SK-N-SH (cell line): ENCODE results near the gene ASTN2. TPM values are rescaled to one million over a fixed set of nuclear protein-coding genes. Genes with fewer than 3 reads are reported as not detected.

Experiments used
- CTCF ChIA-PET: fragments of 300-600, 350-600 bp; formaldehyde crosslinking; extraction: SDS; loops from one replicate; lab custom pipeline; 2021; lab: Yijun Ruan, JAX
- POLR2A ChIA-PET: fragments of 350-600 bp; sonication (Branson Sonifier 250); formaldehyde crosslinking; extraction: SDS; loops from one replicate; lab custom pipeline; 2020; ENCODE audit warnings: antibody characterized with exemption, inconsistent platforms; lab: Yijun Ruan, JAX
- DNase-seq: peaks from one replicate; pipeline ENCODE4 v3.0.0; 2012
- H2AFZ ChIP-seq: fragments of 200-600 bp; sonication (generic); 2 replicates; pipeline ENCODE4 v1.8.1; 2016; ENCODE audit warnings: antibody characterized with exemption, mild to moderate bottlenecking, low read depth
- H3F3A ChIP-seq: fragments of 200-600 bp; sonication (generic); replicated peaks from 2 replicates; pipeline ENCODE3; 2016; ENCODE audit warnings: antibody characterized with exemption, mild to moderate bottlenecking; ENCODE audit not compliant: insufficient read depth
- H3K27ac ChIP-seq, 2 experiments: fragments of 200-500 bp in 1 of 2; fragments of 200-600 bp in 1 of 2; sonication (Bioruptor generic) in 1 of 2; sonication (generic), shearing (Covaris generic) in 1 of 2; 2 replicates each; pipeline versions ENCODE4 v1.5.1 to v1.6.1; 2014 to 2016; ENCODE audit warnings: low read depth in 2 of 2, inconsistent platforms in 1 of 2, low read length in 1 of 2, mild to moderate bottlenecking in 1 of 2, mixed read lengths in 1 of 2
- H3K27me3 ChIP-seq: fragments of 200-600 bp; sonication (generic), shearing (Covaris generic); 2 replicates; pipeline ENCODE4 v1.6.1; 2016; ENCODE audit warnings: mixed run types; ENCODE audit not compliant: insufficient read depth
- H3K36me3 ChIP-seq, 2 experiments: fragments of 200-500 bp in 1 of 2; fragments of 200-600 bp in 1 of 2; sonication (Bioruptor generic) in 1 of 2; sonication (generic) in 1 of 2; replicated peaks in 1 of 2; 2 replicates each; pipeline versions ENCODE3 to v1.5.1; 2014 to 2016; ENCODE audit warnings: low read length in 1 of 2, mild to moderate bottlenecking in 1 of 2; ENCODE audit not compliant: insufficient read depth in 2 of 2, control insufficient read depth in 1 of 2
- H3K4me1 ChIP-seq, 2 experiments: fragments of 200-500 bp in 1 of 2; fragments of 200-600 bp in 1 of 2; sonication (Bioruptor generic) in 1 of 2; sonication (generic), shearing (Covaris generic) in 1 of 2; 2 replicates each; pipeline versions ENCODE4 v1.5.1 to v1.6.1; 2014 to 2016; ENCODE audit warnings: low read depth in 1 of 2, low read length in 1 of 2, mixed run types in 1 of 2; ENCODE audit not compliant: insufficient read depth in 2 of 2, control insufficient read depth in 1 of 2
- H3K4me2 ChIP-seq: fragments of 200-600 bp; sonication (generic), shearing (Covaris generic); 2 replicates; pipeline ENCODE4 v1.6.1; 2017; ENCODE audit warnings: mixed run types
- H3K4me3 ChIP-seq, 2 experiments: fragments of 200-500 bp in 1 of 2; fragments of 200-600 bp in 1 of 2; sonication (Bioruptor generic) in 1 of 2; sonication (generic), shearing (Covaris generic) in 1 of 2; 2 replicates each; pipeline versions ENCODE4 v1.5.1 to v1.8.1; 2014 to 2016; ENCODE audit warnings: low read depth in 2 of 2, inconsistent platforms in 1 of 2, low read length in 1 of 2, mild to moderate bottlenecking in 1 of 2, mixed read lengths in 1 of 2, moderate library complexity in 1 of 2
- H3K79me2 ChIP-seq: fragments of 200-600 bp; sonication (generic); 2 replicates; pipeline ENCODE4 v1.8.1; 2017; ENCODE audit warnings: mild to moderate bottlenecking; ENCODE audit not compliant: insufficient read depth
- H3K9ac ChIP-seq: fragments of 200-600 bp; sonication (generic); 2 replicates; pipeline ENCODE4 v1.6.1; 2017; ENCODE audit warnings: mixed run types
- H3K9me2 ChIP-seq: fragments of 200-600 bp; sonication (generic); 2 replicates; pipeline ENCODE4 v1.6.1; 2017; ENCODE audit warnings: mixed run types
- H3K9me3 ChIP-seq: fragments of 200-600 bp; sonication (generic); 2 replicates; pipeline ENCODE4 v1.6.1; 2017; ENCODE audit warnings: mixed run types, mild to moderate bottlenecking, moderate library complexity
- H4K20me1 ChIP-seq: fragments of 200-600 bp; sonication (generic); 2 replicates; pipeline ENCODE4 v1.6.1; 2017; ENCODE audit warnings: mild to moderate bottlenecking, mixed run types; ENCODE audit not compliant: insufficient read depth
- CHD2 ChIP-seq: fragments of 150-350 bp; IDR thresholded peaks from 2 replicates; pipeline ENCODE4 v1.6.1; 2018; ENCODE audit warnings: low read length; ENCODE audit not compliant: partially characterized antibody
- ELF1 ChIP-seq: IDR thresholded peaks from 2 replicates; pipeline ENCODE4 v1.4.0; 2012
- EP300 ChIP-seq, 2 experiments: IDR thresholded peaks; 2 replicates each; pipeline versions ENCODE4 v1.4.0 to v1.6.1; 2012; ENCODE audit warnings: borderline replicate concordance in 1 of 2, low read depth in 1 of 2, low read length in 1 of 2
- FOXJ3 ChIP-seq: sonication (generic); formaldehyde crosslinking; IDR thresholded peaks from 2 replicates; pipeline ENCODE4 v1.5.1; 2020; ENCODE audit warnings: mild to moderate bottlenecking, missing genetic modification reagents
- FOXM1 ChIP-seq: IDR thresholded peaks from 2 replicates; pipeline ENCODE4 v1.4.0; 2012; ENCODE audit warnings: low read depth, mild to moderate bottlenecking
- GABPA ChIP-seq: IDR thresholded peaks from 2 replicates; pipeline ENCODE4 v1.4.0; 2012; ENCODE audit warnings: low read depth, mild to moderate bottlenecking
- GATA2 ChIP-seq: sonication (generic); formaldehyde crosslinking; IDR thresholded peaks from 2 replicates; pipeline ENCODE4 v1.5.0; 2020; ENCODE audit warnings: mild to moderate bottlenecking, missing genetic modification reagents
- JUND ChIP-seq: IDR thresholded peaks from 2 replicates; pipeline ENCODE4 v1.4.0; 2012
- MEF2A ChIP-seq: IDR thresholded peaks from 2 replicates; pipeline ENCODE4 v1.4.0; 2012; ENCODE audit warnings: low read depth, borderline replicate concordance
- MXI1 ChIP-seq: IDR thresholded peaks from 2 replicates; pipeline ENCODE4 v1.6.1; 2012; ENCODE audit warnings: mild to moderate bottlenecking, low read depth, low read length, improper control_type of control experiment
- NFIC ChIP-seq: IDR thresholded peaks from 2 replicates; pipeline ENCODE4 v1.4.0; 2012; ENCODE audit warnings: borderline replicate concordance
- NRF1 ChIP-seq: IDR thresholded peaks from 2 replicates; pipeline ENCODE4 v1.6.1; 2012; ENCODE audit warnings: low read depth, mild to moderate bottlenecking, low read length
- POLR2AphosphoS5 ChIP-seq: IDR thresholded peaks from 2 replicates; pipeline ENCODE4 v1.6.1; 2012; ENCODE audit warnings: low read depth, low read length
- RAD21 ChIP-seq: IDR thresholded peaks from 2 replicates; pipeline ENCODE4 v1.6.1; 2012; ENCODE audit warnings: mild to moderate bottlenecking, low read length
- RFX5 ChIP-seq: IDR thresholded peaks from 2 replicates; pipeline ENCODE4 v1.6.1; 2012; ENCODE audit warnings: mild to moderate bottlenecking, improper control_type of control experiment, low read length
- RXRA ChIP-seq: IDR thresholded peaks from 2 replicates; pipeline ENCODE4 v1.4.0; 2012; ENCODE audit warnings: low read depth, mild to moderate bottlenecking, borderline replicate concordance
- TAF1 ChIP-seq: IDR thresholded peaks from 2 replicates; pipeline ENCODE4 v1.6.1; 2012; ENCODE audit warnings: low read depth, mild to moderate bottlenecking, low read length, moderate library complexity, borderline replicate concordance
- WGBS: methylation state at CpG from one replicate; pipeline ENCODE4 v1.1.6; 2017; ENCODE audit warnings: low lambda C conversion rate; 5-methylcytosine and 5-hydroxymethylcytosine counted together
- polyA plus RNA-seq, 3 experiments: library from polyadenylated mRNA; depleted of rRNA; stranded (reverse); fragments of >200 nt; gene quantifications; 2 replicates each; pipeline ENCODE4 v1.2.3, GENCODE V29; 2012
- TF ChIP-seq, protein P1 (sequence below): IDR thresholded peaks from 2 replicates; pipeline ENCODE4; 2012
- TF ChIP-seq, protein P2 (sequence below): fragments of 150-350 bp; IDR thresholded peaks from 2 replicates; pipeline ENCODE4 v1.6.1; 2016; ENCODE audit warnings: mild to moderate bottlenecking, low read depth, low read length
- TF ChIP-seq, protein P3 (sequence below): IDR thresholded peaks from 2 replicates; pipeline ENCODE4 v1.4.0; 2012; ENCODE audit warnings: low read depth, borderline replicate concordance
- TF ChIP-seq, protein P4 (sequence below): fragments of 200-600 bp; sonication (generic); IDR thresholded peaks from 2 replicates; pipeline ENCODE4 v1.6.1; 2017; ENCODE audit warnings: antibody characterized with exemption, mild to moderate bottlenecking, moderate library complexity
- TF ChIP-seq, protein P5 (sequence below): IDR thresholded peaks from 2 replicates; pipeline ENCODE4 v1.6.1; 2012; ENCODE audit warnings: mild to moderate bottlenecking, low read depth, low read length, moderate library complexity

Gene ASTN2
- polyA plus RNA-seq, 1 of the 3 experiments (the other 2 are of a cell fraction) = 6.6 TPM

DNA sequence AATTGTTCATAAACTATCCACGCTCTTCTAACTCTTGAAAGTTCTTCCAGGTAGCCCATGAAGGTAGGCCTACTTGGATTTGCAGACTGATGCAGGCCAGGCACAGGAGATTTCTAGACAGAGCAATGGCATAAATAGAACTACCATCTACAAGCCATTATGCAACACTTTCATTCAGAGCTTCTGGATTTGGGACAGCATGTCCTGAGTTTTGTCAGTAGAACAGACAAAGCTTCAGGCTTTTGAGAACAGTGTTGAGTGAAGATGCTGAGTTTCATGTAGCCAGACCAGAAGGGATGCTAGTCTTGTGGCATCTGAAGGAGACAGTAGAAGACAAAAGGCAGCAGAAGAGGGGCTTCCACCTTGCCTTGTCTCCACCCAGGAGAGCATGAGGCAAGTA is 531.2 kb downstream of the ASTN2 start (continued):
- TF ChIP-seq, protein P1, sequence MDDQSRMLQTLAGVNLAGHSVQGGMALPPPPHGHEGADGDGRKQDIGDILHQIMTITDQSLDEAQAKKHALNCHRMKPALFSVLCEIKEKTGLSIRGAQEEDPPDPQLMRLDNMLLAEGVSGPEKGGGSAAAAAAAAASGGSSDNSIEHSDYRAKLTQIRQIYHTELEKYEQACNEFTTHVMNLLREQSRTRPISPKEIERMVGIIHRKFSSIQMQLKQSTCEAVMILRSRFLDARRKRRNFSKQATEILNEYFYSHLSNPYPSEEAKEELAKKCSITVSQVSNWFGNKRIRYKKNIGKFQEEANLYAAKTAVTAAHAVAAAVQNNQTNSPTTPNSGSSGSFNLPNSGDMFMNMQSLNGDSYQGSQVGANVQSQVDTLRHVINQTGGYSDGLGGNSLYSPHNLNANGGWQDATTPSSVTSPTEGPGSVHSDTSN = no peak
- TF ChIP-seq FOXJ3 (CRISPR knock-in tag) = no peak
- no peak for TF ChIP-seq POLR2AphosphoS5

DNA sequence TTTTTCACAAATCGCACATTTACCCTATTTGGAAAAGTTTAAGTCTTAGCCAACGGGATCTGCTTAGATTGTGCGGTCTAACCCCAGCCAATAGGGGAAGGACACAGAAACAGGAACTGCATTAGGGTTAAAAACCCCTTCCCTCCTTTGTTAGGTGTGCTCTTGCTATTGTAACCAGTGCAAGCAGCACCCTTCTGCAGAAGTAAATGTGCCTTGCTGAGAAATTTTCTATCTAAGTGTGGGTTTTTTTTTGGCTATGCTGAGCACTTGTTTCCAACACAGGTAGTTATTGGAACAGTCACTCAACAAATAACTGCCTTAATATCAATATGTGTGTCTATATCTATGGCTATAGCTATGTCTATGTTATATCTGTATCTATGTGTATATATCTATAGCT is 537.8 kb downstream of the ASTN2 start:
- H3K4me1 ChIP-seq = no peaks in the 10 kb centered on the region
- no peak overlapping the region for H3K9ac ChIP-seq
- 68% methylated on average over 3 of the region's 3 CpGs for WGBS
- no peaks in the 10 kb centered on the region for H3K27me3 ChIP-seq
- ChIA-PET CTCF (interaction anchor here (1.1 kb wide), 1 partner anchor 13 kb away, joined by 3 read pairs; no protein-coding TSS in a partner anchor), POLR2A (no interaction called here)
- H3K4me3 ChIP-seq = no peak overlapping the region
- H3F3A ChIP-seq = no peaks in the 10 kb centered on the region
- H2AFZ ChIP-seq = no peak overlapping the region
- H3K9me3 ChIP-seq = no peaks in the 10 kb centered on the region
- H3K79me2 ChIP-seq = no peaks in the 10 kb centered on the region
- DNase-seq = no peak
- no peaks in the 10 kb centered on the region for H4K20me1 ChIP-seq
- no peak overlapping the region for H3K27ac ChIP-seq
- TF ChIP-seq NRF1 (no peak), RFX5 (no peak), FOXJ3 (CRISPR knock-in tag) (no peak), JUND (no peak), MXI1 (no peak), GABPA (no peak), RAD21 (no peak), EP300 (IDR thresholded peaks at IDR 0.05; ENCODE audit: borderline replicate concordance in 1 of 2, low read depth in 1 of 2, low read length in 1 of 2) (no peak), ELF1 (no peak), RXRA (no peak), TAF1 (no peak), NFIC (no peak), FOXM1 (no peak), CHD2 (no peak), GATA2 (CRISPR knock-in tag) (no peak), MEF2A (no peak)
- TF ChIP-seq, protein P2, sequence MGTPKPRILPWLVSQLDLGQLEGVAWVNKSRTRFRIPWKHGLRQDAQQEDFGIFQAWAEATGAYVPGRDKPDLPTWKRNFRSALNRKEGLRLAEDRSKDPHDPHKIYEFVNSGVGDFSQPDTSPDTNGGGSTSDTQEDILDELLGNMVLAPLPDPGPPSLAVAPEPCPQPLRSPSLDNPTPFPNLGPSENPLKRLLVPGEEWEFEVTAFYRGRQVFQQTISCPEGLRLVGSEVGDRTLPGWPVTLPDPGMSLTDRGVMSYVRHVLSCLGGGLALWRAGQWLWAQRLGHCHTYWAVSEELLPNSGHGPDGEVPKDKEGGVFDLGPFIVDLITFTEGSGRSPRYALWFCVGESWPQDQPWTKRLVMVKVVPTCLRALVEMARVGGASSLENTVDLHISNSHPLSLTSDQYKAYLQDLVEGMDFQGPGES = no peak
- TF ChIP-seq, protein P3, sequence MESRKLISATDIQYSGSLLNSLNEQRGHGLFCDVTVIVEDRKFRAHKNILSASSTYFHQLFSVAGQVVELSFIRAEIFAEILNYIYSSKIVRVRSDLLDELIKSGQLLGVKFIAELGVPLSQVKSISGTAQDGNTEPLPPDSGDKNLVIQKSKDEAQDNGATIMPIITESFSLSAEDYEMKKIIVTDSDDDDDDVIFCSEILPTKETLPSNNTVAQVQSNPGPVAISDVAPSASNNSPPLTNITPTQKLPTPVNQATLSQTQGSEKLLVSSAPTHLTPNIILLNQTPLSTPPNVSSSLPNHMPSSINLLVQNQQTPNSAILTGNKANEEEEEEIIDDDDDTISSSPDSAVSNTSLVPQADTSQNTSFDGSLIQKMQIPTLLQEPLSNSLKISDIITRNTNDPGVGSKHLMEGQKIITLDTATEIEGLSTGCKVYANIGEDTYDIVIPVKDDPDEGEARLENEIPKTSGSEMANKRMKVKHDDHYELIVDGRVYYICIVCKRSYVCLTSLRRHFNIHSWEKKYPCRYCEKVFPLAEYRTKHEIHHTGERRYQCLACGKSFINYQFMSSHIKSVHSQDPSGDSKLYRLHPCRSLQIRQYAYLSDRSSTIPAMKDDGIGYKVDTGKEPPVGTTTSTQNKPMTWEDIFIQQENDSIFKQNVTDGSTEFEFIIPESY = no peak
- TF ChIP-seq, protein P4, sequence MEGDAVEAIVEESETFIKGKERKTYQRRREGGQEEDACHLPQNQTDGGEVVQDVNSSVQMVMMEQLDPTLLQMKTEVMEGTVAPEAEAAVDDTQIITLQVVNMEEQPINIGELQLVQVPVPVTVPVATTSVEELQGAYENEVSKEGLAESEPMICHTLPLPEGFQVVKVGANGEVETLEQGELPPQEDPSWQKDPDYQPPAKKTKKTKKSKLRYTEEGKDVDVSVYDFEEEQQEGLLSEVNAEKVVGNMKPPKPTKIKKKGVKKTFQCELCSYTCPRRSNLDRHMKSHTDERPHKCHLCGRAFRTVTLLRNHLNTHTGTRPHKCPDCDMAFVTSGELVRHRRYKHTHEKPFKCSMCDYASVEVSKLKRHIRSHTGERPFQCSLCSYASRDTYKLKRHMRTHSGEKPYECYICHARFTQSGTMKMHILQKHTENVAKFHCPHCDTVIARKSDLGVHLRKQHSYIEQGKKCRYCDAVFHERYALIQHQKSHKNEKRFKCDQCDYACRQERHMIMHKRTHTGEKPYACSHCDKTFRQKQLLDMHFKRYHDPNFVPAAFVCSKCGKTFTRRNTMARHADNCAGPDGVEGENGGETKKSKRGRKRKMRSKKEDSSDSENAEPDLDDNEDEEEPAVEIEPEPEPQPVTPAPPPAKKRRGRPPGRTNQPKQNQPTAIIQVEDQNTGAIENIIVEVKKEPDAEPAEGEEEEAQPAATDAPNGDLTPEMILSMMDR = no peak
- TF ChIP-seq, protein P5, sequence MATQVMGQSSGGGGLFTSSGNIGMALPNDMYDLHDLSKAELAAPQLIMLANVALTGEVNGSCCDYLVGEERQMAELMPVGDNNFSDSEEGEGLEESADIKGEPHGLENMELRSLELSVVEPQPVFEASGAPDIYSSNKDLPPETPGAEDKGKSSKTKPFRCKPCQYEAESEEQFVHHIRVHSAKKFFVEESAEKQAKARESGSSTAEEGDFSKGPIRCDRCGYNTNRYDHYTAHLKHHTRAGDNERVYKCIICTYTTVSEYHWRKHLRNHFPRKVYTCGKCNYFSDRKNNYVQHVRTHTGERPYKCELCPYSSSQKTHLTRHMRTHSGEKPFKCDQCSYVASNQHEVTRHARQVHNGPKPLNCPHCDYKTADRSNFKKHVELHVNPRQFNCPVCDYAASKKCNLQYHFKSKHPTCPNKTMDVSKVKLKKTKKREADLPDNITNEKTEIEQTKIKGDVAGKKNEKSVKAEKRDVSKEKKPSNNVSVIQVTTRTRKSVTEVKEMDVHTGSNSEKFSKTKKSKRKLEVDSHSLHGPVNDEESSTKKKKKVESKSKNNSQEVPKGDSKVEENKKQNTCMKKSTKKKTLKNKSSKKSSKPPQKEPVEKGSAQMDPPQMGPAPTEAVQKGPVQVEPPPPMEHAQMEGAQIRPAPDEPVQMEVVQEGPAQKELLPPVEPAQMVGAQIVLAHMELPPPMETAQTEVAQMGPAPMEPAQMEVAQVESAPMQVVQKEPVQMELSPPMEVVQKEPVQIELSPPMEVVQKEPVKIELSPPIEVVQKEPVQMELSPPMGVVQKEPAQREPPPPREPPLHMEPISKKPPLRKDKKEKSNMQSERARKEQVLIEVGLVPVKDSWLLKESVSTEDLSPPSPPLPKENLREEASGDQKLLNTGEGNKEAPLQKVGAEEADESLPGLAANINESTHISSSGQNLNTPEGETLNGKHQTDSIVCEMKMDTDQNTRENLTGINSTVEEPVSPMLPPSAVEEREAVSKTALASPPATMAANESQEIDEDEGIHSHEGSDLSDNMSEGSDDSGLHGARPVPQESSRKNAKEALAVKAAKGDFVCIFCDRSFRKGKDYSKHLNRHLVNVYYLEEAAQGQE = no peak
- H3K9me2 ChIP-seq = no peaks in the 10 kb centered on the region
- no peak overlapping the region for H3K4me2 ChIP-seq
- H3K36me3 ChIP-seq = no peaks in the 10 kb centered on the region
